GM18867 (cell line): ENCODE data around the gene CXCR1.
"Not testable (repeated sequence)": the region's sequence is repeated elsewhere in the genome, so short reads cannot be mapped to it uniquely, and the experiment has no call there.

Experiments
- ATAC-seq: cut with Tn5 transposase; IDR thresholded peaks from one replicate; pipeline ENCODE4 v1.9.1; 2021; ENCODE audit warnings: mild to moderate bottlenecking, moderate library complexity; ENCODE audit not compliant: unreplicated experiment

CXCR1 gene

GRCh38 chr2:218162814-218163213 lies 3.9 kb downstream of the CXCR1 start:
- no peak for ATAC-seq

DNA sequence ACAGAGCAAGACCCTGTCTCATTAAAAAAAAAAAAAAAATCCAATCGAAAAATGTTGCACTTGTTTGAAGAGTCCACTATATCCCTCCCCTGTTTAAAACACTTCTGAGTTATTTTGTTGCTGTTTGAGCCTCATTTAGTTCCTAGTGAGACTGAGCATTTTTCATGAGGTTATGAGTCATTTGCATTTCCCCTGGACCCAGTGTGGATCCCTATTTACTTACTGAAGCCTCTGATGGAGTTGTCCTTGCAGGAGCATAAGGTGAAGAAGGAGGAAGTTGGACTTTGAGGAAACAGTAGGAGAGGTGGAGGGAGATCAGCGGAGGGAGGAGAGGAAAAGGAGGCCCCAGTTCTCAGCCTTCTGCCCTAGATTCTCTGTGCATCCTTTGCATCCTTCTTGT lies 5.1 kb downstream of the CXCR1 start:
- no peak for ATAC-seq

DNA sequence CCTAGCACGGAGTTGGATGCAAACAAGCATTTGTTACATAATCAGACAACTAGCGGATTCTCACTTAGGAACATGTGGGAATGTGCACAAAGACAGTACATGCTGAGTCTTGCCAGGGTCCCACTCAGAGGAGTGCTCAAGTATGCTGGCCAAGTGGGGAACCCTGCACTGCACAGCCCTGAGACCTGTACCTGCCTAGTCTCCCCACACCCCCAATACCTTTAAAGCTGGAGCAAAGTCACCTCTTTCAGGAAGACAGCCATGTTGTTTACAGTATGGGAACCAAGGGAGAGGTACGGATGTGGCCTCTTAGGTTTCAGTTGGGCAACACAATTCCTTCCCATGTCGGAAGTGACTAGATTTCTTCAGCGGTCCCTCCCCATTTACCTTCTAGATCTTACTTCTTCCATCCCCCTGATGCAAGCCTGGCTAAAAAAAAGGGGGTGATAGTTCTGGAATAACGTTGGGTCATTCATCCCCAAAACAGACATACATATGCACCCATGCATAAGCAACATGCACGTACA lies 10.7 kb downstream of the CXCR1 start:
- ATAC-seq = no peak

DNA sequence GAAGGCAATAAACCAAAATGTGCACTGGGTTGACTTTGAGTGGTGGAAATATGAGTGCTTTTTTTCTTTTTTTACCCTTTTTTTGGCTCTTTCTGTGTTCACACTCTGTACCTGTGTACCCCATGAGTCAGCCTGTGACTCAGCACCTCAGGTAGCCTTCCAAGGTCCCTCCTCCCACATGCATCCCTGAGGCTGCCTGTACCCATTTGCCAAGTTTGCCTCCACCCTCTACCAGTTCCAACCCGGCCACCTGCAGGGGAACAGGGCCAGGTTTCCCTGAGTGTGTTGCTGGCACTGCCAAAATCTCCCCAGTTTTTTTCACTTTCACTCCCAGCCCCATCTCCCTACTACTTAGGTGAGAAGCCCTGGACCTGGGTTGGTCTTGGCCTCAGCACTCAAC lies 14.0 kb downstream of the CXCR1 start:
- ATAC-seq = no peak

DNA sequence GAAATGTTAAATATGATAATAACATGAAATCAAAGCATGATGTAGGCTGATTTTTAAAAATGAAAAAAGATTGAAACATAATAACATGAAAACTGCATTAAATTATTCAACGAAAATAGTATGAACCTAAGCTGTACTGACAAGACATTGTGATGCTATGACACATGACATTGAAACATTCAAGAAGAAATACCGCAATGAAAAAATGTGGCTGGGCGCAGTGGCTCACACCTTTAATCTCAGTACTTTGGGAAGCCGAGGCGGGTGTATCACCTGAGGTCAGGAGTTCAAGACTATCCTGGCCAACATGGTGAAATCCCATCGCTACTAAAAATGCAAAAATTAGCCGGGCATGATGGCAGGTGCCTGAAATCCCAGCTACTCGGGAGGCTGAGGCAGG lies 14.6 kb downstream of the CXCR1 start:
- ATAC-seq = no peak

- ATAC-seq = no peak
Measured at GRCh38 chr2:218149848-218150440, 16.8 kb downstream of the CXCR1 start.

DNA sequence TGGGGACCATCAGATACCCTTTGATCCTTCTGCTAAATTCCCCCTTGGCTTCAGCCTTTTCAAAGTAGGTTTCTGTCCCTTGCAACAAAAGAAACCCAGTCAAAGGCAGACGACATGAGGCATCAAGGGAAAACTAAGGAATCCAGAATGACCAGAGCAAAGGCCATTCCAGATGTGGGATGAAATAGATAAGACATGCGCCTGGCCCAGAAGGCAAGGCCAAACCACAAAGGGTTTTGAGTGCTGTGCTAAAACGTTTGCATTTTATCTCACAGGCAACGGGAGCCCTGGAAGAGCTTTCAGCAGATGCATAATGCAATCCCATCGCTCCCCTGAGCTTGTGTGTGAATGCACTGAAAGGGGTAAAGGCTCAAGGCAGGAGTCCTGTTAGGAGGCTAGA lies 17.7 kb downstream of the CXCR1 start:
- no peak for ATAC-seq

DNA sequence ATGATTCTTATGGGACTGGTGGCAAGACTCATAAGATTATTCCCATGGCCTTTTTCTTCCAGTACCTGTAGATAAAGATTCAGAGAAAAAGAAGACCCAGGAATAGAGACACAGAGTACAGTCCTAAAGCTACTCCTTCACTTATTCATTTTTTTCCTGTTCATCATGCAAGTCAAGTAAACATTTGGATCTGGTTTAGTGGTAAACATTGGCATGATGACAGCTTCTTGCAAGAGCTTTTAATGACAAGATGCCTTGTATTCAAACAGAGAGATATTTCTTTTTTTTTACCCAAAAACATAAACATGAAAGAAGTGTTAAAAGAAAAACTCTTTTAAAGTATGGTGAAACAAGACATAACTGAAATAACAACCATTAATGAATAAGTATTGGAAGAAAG lies 20.7 kb downstream of the CXCR1 start:
- no peak for ATAC-seq

DNA sequence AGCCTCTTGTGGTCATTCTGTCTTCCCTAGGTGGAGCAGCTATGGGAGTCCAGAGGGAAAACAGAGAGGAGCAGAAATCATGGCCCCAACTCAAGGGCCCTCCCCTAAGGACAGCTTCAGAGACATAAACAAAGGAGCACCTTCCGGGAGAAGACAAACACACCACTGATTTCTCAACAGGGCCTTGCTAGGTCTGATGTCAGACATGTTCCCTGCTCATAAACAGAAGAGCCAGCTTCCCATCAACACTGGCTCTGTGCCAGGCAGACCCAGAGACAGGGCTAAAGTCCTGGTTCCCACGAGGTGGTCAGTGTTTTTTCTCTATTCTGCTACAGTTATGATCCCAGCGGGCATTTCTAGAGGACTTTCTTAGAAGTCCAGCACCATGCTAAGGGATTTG lies 21.6 kb downstream of the CXCR1 start:
- ATAC-seq = no peak

- ATAC-seq = no peak
Measured at GRCh38 chr2:218138047-218138446, 28.7 kb downstream of the CXCR1 start.

DNA sequence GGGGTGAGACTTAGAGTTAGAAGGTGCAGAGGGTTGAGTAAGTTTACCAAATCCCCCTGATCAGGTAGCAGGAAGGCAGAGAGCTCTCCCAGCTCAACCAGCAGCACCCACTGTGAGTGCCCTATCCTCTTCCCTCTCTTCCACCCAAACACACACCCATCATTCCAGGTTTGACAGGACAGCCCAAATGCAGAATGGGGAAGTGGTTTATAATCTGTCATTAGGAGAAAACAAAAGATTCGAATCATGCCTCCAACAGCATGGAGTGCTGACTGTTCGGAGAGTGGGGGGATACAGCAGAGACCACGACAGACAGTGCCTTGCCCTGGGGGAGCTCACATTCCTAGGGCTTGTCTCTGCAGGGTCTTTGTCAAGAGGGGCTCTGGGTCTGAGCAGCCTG lies 29.2 kb downstream of the CXCR1 start:
- no peak for ATAC-seq

GRCh38 chr2:218130822-218131221 lies 35.9 kb downstream of the CXCR1 start:
- ATAC-seq = no peak

GRCh38 chr2:218130377-218130776 lies 36.4 kb downstream of the CXCR1 start:
- ATAC-seq = no peak

DNA sequence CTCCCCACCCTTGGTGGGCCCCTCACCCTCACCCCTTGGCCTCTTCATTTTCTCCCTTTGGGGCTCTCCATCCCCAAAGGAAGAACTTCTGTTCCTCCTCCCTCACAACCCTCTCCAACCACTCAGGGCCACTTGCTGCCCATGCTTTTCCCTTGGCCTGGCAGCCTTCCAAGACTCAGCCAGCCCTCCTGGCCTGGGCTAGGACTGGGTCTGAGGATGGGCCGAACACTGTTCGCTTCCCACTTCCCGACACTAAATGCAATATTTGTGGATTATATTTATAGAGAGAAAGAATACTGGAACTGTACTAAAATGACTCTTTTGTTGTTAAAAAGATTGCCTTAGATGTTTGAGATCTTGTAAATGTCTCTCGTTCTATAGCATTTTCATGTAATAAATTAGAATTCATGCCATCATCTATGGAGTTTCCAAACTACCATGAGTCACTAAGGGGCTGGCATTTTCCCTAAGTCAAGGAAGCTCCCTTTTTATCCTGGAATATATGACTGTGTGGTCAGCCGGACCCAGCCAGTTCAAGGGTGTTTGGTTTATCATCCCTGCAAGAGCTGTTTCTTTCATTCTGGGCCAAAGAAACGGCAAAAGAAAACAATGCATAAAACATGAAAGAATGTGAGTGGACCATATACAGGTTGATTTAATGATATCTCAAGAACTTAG lies 37.2 kb downstream of the CXCR1 start:
- ATAC-seq = no peak

DNA sequence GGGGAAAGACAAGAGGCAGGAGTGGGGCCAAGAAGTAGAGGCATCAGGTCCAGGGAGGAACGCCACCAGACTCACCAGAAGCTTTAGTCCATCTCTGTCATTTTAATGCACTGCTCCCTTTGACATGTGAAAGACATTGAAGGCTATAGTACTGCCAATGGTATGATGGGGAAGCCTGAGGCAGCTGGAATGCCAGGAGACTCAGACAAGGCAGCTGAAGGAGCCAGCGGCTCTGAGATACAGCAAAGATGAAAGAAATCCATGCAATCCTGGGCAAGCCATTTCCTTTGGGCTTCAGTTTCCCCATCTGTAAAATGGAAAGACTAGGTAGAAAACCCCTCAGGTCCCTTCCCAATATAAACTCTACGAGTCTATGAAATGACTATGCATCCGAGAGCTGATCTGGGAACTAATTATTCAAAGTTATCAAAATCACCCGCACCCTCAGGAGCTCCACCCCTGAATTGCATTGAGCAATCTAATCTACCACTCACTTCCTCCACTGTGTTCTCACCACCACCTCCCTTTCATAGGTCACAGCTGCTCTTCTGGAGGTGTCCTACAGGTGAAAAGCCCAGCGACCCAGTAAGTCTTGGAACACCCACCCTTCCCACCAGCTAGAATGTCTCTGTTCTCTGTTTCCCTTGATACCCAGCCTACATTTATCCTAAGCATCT lies 37.8 kb downstream of the CXCR1 start:
- no peak for ATAC-seq

GRCh38 chr2:218127929-218128455 lies 38.8 kb downstream of the CXCR1 start:
- no peak for ATAC-seq

- ATAC-seq = no peak
Measured at GRCh38 chr2:218125626-218126080, 41.1 kb downstream of the CXCR1 start, which contains the start of gene CXCR2. TSS of gene CXCR2 (plus strand) at chr2:218126028. CDS start at chr2:218134802, 8,774 bp downstream.

- no peak for ATAC-seq
Measured at GRCh38 chr2:218125095-218125494, 41.7 kb downstream of the CXCR1 start.

- ATAC-seq = no peak
Measured at GRCh38 chr2:218123986-218124385, 42.8 kb downstream of the CXCR1 start.

DNA sequence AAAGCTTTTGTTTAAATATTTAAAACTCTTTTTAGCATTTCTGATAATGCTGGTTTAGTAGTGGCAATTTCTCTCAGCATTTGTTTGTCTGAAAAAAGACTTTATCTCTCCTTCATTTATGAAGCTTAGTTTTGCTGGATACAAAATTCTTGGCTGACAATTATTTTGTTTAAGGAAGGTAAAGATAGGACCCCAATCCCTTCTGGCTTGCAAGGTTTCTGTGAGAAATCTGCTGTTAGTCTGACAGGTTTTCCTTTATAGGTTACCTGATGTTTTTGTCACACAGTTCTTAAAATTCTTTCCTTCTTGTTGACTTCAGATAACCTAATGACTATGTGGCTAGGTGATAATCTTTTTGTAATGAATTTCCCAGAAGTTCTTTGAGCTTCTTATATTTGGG lies 44.5 kb downstream of the CXCR1 start:
- ATAC-seq = not testable (repeated sequence)

DNA sequence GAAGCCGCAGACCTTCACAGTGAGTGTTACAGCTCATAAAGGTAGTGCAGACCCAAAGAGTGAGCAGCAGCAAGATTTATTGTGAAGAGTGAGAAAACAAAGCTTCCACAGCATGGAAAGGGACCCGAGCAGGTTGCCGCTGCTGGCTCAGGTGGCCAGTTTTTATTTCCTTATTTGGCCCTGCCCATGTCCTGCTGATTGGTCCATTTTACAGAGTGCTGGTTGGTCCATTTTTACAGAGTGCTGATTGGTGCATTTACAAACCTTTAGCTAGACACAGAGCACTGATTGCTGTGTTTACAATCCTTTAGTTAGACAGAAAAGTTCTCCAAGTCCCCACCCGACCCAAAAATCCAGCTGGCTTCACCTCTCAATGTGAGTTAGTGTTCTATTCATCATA lies 45.0 kb downstream of the CXCR1 start:
- not testable (repeated sequence) for ATAC-seq
